Measurements from ENCODE around the gene FCGR3B.
"Not testable (repeated sequence)": the region's sequence is repeated elsewhere in the genome, so short reads cannot be mapped to it uniquely, and the experiment has no call there.

DNA sequence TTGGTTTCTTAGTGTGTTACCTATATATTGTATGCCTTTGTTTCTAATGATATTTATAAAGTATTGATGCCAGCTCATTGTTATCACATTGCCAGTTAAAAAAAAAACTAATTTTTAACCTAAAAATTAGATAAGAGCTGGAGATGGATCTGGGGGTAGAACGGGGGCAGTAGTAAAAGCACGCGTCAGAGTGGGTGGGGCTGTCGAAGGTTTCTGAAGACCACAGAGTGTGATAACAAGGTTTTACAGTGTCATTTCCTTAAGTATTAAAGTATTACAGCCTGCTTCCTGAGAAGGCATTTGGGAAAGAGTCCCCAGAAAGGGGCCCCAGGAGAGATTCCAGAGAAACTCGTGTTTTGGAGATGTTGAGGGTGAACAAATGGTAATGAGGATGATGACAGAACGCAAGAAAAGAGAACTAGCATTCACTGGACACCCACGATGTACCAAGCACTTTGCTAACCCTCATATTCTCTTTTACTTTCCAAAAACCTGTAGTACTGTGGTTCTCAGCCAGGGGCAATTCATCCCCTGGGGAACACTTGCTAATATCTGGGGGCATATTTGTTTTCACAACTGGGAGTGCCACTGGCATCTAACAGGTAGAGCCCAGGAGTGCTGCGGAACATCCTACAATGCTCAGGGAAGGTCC lies 51.0 kb downstream of the FCGR3B start:
- TF ChIP-seq, protein P1, sequence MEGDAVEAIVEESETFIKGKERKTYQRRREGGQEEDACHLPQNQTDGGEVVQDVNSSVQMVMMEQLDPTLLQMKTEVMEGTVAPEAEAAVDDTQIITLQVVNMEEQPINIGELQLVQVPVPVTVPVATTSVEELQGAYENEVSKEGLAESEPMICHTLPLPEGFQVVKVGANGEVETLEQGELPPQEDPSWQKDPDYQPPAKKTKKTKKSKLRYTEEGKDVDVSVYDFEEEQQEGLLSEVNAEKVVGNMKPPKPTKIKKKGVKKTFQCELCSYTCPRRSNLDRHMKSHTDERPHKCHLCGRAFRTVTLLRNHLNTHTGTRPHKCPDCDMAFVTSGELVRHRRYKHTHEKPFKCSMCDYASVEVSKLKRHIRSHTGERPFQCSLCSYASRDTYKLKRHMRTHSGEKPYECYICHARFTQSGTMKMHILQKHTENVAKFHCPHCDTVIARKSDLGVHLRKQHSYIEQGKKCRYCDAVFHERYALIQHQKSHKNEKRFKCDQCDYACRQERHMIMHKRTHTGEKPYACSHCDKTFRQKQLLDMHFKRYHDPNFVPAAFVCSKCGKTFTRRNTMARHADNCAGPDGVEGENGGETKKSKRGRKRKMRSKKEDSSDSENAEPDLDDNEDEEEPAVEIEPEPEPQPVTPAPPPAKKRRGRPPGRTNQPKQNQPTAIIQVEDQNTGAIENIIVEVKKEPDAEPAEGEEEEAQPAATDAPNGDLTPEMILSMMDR (IDR thresholded peaks at IDR 0.05), result not testable (repeated sequence)
- not testable (repeated sequence) for TF ChIP-seq POLR2A (IDR thresholded peaks at IDR 0.05)

Measured in lower leg skin (tissue), 3 donors.